COR-L47 (cell line): ENCODE data around the gene CAPN1.

ENCODE experiments used
- DNase-seq: peaks from one replicate; lab custom pipeline; 2025; lab: John Stamatoyannopoulos, UW

The CAPN1 gene

DNA sequence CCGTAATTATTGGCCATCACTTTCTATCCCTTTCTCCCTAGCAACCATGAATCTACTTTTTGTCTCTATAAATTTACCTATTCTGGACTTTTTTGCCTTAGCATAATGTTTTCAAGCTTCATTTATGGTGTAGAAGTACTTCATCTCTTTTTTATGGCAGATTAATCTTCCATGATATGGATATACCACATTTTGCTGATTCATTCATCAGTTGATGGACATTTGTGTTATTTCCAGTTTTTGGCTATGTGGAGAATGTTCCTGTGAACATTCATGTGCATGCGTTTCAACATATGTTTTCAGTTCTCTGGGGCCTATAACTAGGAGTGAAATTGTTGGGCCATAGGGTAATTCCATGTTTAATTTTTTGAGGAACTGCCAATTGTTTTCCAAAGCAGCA is 12.8 kb downstream of the CAPN1 start:
- DNase-seq: no peak

DNA sequence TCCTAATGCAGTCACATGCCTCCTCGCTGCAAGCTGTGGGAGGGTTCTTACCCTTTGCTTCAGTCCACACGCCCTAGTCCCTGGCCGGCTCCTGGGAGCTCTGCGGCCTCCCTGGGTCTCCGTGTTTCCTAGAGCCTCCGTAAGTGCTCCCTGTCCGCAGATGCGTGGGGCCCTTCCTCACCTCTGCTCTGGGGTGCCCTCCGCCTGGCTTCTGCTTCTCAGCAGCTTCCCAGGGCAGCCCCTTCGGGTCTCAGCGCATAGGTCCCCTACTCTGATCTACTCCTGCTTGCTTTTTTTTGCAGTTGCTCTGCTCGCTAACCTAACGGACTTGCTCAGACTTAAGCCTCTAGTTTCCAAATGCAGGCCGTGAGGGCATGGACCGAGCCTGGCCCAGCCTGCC is 22.4 kb downstream of the CAPN1 start:
- DNase-seq: no peak

- peak; percentile 39 for DNase-seq
Observed at GRCh38 chr11:65204646-65205601, 23.2 kb downstream of the CAPN1 start.

GRCh38 chr11:65205602-65205967 is 23.9 kb downstream of the CAPN1 start:
- DNase-seq: no peak

- no peak for DNase-seq
Observed at GRCh38 chr11:65206441-65206841, 24.7 kb downstream of the CAPN1 start.

GRCh38 chr11:65206901-65207300 is 25.2 kb downstream of the CAPN1 start:
- DNase-seq: no peak

GRCh38 chr11:65207918-65208784 is 26.4 kb downstream of the CAPN1 start:
- no peak for DNase-seq

DNA sequence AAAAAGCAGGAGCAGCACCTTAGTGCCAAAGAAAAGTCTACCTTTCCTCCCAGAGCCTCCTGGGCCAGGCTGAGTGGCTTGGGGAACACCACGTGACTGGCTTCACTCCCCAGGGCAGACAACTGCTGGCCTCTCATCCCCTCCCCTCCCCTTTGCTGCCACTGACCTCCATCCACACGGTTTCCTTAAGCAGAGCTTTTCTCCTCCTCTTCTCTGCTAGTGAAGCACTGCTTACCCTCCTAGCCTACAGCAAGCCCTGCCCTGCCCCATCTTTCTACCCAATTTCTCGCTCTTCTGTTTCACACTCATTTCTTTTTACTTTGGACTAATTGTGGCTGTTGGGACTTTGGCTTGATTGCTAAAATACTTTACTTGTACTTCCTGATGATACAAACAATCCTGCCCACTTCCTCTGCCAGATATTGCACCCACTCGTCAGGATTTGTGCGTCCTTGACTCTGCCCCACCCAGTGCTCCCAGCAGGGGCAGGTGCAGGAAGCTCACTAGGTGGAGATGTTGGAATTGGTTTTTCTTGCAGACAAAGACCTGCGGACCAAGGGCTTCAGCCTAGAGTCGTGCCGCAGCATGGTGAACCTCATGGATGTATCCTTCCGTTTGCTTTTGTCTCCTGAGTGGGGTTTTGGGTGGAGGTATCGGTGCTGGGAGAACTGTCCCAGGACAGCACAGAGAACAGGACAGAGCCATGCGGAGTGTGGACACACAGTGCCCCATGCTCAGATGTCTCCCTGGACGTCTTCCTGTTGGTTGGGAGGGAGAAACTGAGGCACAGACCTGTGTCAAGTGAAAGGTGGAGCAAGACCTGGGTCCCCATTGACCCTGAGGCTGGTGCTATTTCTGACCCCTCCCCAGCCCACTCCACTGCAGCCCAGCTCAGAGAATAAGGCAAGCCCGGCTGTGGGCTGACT is 27.3 kb downstream of the CAPN1 start:
- DNase-seq: no peak

DNA sequence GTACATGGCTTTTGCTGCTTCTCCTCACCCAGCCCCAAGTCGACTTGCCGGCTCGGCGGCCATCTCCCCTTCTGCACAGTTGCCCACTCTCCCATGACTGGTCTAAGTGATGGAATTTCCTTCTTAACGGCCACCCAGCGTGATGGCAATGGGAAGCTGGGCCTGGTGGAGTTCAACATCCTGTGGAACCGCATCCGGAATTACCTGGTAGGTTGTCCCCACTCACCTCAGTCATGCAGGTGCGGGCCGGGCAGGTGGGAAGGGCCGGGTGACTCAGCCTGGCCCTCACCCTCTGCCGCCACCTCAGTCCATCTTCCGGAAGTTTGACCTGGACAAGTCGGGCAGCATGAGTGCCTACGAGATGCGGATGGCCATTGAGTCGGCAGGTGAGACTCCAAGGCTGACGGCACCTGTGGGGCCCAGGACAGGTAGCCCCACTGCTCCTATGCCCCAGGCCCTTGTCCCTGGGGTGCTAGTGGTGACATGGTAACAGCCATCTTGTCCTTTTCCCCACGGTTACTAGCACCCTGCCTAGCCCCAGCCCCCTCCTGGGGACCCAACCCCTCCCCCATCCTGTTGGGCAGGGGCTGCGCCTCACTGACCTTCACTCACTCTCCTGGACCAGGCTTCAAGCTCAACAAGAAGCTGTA is 28.1 kb downstream of the CAPN1 start:
- no peak for DNase-seq

GRCh38 chr11:65210361-65210731 is 28.6 kb downstream of the CAPN1 start:
- no peak for DNase-seq

DNA sequence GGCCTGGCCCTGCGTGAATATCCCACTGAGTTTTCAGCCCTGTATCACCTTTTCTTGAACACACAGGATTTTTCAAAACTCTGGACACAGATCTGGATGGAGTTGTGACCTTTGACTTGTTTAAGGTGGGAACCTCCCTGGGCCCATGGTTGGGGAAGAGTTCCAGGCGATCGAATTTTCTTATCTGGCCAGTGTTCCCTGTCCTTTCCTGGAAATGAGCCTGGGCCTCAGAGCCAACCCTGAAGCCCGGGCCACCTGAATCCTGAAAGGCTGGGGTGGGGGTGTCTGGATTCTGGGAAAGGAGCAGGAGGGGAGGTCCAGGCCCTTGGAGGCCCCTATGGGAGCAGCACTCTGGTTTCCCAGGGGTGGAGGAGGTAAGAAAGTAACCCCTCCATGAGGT is 29.0 kb downstream of the CAPN1 start:
- no peak for DNase-seq

- DNase-seq: no peak
Observed at GRCh38 chr11:65211293-65212105, 29.8 kb downstream of the CAPN1 start.

DNA sequence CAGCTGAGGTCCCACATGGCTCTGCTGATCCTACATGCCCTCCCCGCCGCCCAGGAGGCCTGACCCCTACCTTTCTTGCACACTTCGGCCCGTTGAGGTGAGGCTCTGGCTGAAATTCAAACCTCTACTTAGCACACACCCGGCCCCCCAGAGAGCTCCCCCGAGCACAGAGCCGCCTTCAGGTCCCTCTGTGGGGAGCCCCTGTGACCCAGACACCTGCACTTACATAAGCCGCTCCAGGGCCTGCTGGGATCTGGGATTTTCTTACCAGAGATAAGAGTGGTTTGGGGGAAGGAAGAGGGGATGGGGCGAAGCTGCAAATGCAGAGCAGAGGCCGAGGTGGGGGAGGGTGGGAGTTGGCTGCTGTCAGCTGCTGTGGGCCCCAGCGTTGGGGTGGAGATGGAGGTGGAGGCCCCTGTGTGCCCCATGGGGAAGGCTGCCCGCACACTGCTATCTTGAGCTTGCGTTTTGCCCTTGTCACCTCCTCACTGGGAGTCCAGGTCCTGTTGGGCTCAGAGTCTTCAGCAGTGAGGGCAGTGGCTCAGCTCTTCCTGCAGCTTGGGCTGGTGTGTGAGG is 30.6 kb downstream of the CAPN1 start:
- no peak for DNase-seq

DNA sequence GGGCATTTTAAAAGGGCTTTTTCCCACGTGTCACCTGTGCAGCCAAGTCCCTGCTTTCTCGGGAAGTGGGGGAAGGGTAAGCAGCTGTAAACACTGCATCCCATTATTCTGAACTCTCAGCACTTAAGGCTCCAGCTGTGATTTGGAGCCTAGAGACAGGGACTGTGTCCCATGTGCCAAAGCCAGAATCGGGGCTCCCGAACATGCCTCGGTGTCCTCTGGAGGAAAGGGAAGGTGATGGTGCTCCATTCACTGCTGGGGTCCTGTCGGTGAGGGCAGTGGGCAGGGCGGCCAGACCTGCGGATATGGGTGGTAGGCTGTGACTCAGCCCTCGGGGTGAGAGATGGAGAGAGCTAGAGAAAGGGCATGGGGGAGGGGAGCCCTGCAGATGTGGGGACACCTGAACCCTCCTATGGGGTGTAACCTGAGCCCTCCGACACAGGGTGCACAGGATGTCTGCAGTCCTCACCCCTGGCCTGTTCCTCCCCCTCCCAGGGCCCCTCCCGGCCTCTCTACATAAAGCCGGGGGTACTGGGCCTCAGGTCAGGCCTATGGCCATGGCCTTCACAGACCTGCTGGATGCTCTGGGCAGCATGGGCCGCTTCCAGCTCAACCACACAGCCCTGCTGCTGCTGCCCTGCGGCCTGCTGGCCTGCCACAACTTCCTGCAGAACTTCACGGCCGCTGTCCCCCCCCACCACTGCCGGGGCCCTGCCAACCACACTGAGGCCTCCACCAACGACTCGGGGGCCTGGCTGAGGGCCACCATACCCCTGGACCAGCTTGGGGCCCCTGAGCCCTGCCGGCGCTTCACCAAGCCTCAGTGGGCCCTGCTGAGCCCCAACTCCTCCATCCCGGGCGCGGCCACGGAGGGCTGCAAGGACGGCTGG is 31.8 kb downstream of the CAPN1 start:
- DNase-seq: no peak

GRCh38 chr11:65214212-65214845 is 32.6 kb downstream of the CAPN1 start:
- no peak for DNase-seq

- no peak for DNase-seq
Observed at GRCh38 chr11:65215441-65216076, 33.8 kb downstream of the CAPN1 start.

GRCh38 chr11:65216830-65217229 is 35.1 kb downstream of the CAPN1 start:
- DNase-seq: no peak
